SH-SY5Y (cell line): Measurements from ENCODE around the gene KIAA1217.

Source experiments
- GATA2 ChIP-seq: IDR thresholded peaks from 2 replicates; pipeline ENCODE4 v1.6.1; 2011; ENCODE audit warnings: mild to moderate bottlenecking, low read depth, low read length
- GATA3 ChIP-seq: IDR thresholded peaks from 2 replicates; pipeline ENCODE4 v1.6.1; 2011; ENCODE audit warnings: low read depth, mild to moderate bottlenecking, low read length, moderate library complexity

KIAA1217 gene

DNA sequence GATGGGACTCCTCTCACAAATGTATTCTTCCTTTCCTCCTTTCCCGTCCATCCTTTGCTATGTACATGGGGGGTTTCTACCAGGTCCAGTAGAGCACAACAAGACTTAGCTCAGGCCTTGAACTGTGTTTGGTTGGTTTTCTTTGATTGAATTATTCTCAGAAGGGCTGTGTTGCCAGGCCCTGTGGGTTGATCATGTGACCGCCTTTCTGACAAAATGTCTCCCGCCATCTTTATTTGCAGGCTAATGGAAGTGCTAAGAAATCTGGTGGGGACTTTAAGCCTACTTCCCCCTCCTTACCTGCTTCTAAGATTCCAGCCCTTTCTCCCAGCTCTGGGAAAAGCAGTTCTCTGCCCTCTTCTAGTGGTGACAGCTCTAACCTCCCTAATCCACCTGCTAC, 336.6 kb downstream of the KIAA1217 start:
- TF ChIP-seq GATA3 = no peak

DNA sequence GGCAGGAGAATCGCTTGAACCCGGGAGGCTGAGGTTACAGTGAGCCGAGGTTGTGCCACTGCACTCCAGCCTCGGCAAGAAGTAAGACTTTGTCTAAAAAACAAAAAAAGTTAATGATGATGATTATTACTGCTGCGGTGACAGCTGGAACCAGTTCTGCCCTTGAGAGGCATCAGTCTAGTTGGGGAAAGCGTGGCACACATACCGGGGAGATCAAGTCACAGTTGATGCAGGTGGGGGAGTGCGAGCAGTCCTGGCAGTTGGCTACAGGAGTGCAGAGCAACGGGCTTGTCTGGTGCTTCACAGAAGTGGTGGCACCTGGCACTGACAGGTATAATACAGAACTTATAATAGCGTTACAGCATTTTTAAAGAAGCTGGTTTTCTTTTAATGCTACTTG, 341.7 kb downstream of the KIAA1217 start:
- no peak for TF ChIP-seq GATA2
- TF ChIP-seq GATA3 = no peak

- no peak for TF ChIP-seq GATA3
- TF ChIP-seq GATA2 = no peak
Observed at GRCh38 chr10:24551161-24551560, 342.2 kb downstream of the KIAA1217 start.

GRCh38 chr10:24552346-24553016, 343.5 kb downstream of the KIAA1217 start:
- TF ChIP-seq GATA2 (no peak), GATA3 (no peak)

DNA sequence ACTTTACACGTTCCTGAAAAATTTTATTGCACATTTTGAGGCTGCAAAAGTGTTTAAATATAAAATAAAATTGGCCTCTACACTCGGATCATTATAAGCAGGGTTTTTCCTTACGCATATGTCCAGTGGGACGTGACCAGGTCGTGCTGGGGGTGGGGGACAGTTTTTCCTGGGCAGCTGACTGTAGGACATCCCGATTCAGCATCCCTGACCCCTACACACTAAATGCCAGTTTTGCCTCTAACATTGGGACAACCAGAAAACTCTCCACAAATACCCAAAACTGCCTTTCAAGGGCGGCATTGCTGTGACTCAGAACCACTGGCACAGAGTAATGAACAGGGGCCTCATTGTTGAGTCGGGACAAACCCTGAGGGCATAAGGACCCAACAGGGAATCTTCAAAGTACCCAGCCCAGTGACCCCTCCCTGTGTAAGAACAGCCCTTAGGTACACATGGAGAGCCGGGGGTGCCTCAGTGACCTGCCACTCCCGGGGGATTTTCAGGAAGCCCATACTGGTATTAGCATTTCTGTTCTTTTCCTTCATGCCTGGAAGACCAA, 344.2 kb downstream of the KIAA1217 start:
- no peak for TF ChIP-seq GATA3
- no peak for TF ChIP-seq GATA2

GRCh38 chr10:24554036-24554435, 345.1 kb downstream of the KIAA1217 start:
- no peak for TF ChIP-seq GATA2

GRCh38 chr10:24556126-24556749, 347.3 kb downstream of the KIAA1217 start:
- no peak for TF ChIP-seq GATA2
- no peak for TF ChIP-seq GATA3

GRCh38 chr10:24556750-24557742, 348.1 kb downstream of the KIAA1217 start:
- no peak for TF ChIP-seq GATA3
- TF ChIP-seq GATA2 = no peak

DNA sequence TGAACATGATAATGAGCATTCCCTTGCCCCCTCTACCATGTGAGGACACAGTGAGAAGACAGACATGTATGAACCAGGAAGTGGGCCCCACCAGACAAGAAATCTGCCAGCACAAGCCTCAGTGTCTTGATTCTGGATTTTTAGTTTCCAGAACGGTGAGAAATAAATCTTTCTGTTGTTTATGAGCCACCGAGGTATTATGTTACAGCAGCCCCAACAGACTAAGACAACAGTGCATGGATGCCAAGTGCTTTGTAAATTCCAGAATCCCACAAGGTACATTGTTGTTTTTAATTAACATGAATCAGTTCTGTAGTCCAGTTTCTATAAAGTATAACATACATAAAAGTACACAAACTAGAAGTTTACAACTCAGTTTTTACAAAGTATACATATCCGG, 352.5 kb downstream of the KIAA1217 start:
- TF ChIP-seq GATA3 (no peak), GATA2 (no peak)

DNA sequence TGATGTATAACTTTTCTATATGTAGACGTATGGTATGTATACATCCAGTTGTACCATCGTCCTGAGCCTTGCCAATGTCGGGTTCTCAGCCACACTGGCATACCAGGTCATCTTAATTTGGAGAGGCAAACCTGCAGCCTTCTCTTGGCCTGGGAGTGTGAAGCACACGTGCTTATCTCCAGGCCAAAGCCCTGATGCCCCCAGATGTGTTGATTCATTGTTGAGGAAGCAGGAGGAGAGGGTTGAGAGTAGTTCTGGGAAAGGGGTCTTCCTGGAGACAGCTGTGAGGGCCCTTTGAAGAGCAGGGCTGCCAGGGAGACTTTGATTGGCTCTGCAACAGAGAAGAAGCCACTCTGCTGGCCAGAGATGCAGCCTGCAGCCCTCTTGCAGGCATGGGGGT, 359.1 kb downstream of the KIAA1217 start:
- no peak for TF ChIP-seq GATA3
- no peak for TF ChIP-seq GATA2

- TF ChIP-seq GATA3 = no peak
- no peak for TF ChIP-seq GATA2
Observed at GRCh38 chr10:24569330-24569796, 360.4 kb downstream of the KIAA1217 start.

GRCh38 chr10:24569828-24570657, 361.1 kb downstream of the KIAA1217 start:
- TF ChIP-seq GATA2 (no peak), GATA3 (no peak)

DNA sequence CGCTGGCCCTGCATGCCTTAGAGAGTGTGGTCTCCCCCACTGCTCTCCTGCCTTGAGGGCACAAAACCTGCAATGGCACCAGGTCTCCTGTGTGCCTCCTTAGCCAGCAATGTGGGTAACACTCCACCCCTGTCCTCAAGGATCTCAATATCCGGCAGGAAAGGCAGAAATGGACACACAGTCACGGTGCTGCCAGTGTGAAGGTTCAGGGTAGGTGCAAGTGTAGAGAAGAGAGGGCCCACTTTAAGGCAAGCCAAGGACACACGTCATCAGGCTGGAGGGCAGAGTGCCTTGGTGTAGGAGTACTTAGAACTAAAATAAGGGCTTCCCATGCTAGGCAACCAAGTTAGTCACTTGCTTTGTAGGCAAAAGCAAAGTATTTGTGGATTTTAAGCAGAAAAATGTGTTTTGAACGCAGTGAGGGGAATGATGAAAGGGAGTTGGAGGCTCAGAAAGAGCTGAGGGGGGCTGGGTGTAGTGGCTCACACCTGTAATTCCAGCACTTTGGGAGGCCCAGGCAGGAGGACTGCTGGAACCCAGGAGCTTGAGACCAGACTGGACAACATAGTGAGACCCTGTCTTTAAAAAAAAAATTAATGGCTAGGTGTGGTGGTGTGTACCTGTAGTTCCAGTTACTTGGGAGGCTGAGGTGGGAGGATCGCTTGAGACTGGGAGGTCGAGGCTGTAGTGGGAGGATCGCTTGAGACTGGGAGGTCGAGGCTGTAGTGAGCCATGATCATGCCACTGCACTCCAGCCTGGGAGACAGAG, 361.9 kb downstream of the KIAA1217 start:
- TF ChIP-seq GATA3 = no peak
- TF ChIP-seq GATA2 = no peak
